ENCODE results near the gene UBE2D1.

The UBE2D1 gene

DNA sequence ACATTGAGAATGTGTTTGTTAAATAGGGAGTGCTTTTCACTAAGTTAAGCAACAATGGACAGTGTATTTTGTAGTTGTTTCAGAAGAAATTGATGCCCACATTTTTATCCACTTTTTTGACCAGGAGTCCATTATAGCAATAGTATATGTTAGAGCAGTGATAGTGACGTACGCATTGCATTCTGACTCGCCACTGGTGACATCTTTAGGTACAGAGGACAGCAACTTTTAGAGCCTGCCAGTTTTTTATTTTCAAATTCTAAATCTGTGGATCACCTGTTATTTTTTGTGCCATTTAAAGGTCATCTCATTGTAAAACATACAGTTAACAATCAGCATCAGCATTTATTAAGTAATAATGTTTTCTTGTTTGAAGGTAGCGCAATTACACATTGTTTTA lies 1.4 kb downstream of the UBE2D1 start:
- TF ChIP-seq, protein P1, sequence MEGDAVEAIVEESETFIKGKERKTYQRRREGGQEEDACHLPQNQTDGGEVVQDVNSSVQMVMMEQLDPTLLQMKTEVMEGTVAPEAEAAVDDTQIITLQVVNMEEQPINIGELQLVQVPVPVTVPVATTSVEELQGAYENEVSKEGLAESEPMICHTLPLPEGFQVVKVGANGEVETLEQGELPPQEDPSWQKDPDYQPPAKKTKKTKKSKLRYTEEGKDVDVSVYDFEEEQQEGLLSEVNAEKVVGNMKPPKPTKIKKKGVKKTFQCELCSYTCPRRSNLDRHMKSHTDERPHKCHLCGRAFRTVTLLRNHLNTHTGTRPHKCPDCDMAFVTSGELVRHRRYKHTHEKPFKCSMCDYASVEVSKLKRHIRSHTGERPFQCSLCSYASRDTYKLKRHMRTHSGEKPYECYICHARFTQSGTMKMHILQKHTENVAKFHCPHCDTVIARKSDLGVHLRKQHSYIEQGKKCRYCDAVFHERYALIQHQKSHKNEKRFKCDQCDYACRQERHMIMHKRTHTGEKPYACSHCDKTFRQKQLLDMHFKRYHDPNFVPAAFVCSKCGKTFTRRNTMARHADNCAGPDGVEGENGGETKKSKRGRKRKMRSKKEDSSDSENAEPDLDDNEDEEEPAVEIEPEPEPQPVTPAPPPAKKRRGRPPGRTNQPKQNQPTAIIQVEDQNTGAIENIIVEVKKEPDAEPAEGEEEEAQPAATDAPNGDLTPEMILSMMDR (IDR thresholded peaks at IDR 0.05): no peak
- TF ChIP-seq ZFX (IDR thresholded peaks at IDR 0.05; ENCODE audit: borderline replicate concordance): no peak
- H3K27ac ChIP-seq: no peak overlapping the region

DNA sequence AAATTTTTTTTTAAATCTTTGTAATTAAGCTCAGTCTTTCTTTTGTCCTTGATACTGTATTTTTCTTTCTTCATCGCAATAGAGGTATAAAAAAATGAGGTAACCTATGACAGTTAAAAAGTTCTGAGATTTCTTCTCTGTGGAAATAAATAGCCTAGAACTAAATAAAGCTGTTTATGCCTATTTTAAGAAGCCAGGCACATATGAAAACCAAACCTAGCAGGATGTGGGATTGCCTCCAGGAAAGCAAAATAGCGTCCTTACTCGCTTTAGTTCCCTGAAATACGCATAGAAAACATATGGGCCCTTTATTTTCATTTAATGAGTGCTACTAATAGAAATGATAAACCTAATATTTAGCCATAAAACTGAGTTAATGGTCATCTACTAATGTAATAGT lies 6.6 kb downstream of the UBE2D1 start:
- H3K27ac ChIP-seq: no peak overlapping the region
- TF ChIP-seq, protein P1 (IDR thresholded peaks at IDR 0.05): no peak
- no peak for TF ChIP-seq ZFX (IDR thresholded peaks at IDR 0.05; ENCODE audit: borderline replicate concordance)

DNA sequence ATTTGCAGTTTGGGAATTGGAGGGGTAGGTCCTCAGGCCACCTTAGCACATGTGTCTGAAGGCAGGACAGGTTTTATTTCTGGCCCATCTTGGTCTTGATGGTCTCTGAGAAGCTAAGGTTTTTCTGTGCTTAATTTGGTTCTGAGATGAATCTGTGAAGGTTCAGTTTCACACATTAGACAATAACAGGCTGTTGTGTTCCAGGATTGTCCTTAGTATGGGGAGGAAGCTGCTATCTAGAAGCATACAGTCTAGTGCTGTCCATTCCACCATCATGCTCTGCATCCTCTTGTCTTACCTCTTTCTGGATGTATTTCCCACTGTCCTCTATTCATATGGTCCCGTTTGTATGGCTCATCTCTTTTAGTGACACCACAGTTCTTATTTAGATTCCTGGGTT lies 7.1 kb downstream of the UBE2D1 start:
- TF ChIP-seq, protein P1 (IDR thresholded peaks at IDR 0.05): no peak
- TF ChIP-seq ZFX (IDR thresholded peaks at IDR 0.05; ENCODE audit: borderline replicate concordance): no peak
- no peak overlapping the region for H3K27ac ChIP-seq

DNA sequence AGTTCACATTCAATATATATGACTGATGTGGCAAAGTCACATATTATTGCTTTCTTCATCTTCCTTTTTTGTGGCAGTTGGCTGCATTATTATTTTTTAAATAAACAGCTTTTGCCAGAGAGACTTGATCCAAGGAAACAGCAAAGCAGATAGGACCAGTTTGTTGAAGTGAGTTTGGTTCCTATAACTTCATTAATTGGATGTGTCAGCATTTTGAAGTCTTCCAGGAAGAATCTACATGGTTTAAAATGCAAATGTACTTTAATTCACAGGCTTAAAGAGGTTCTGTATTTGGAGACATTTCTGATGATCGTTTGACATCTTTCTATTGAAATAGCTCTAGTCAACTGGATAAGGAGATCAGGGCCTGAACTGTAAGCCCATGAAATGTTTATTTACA lies 13.2 kb downstream of the UBE2D1 start:
- no peak overlapping the region for H3K27ac ChIP-seq
- no peak for TF ChIP-seq ZFX (IDR thresholded peaks at IDR 0.05; ENCODE audit: borderline replicate concordance)
- TF ChIP-seq, protein P1 (IDR thresholded peaks at IDR 0.05): no peak

DNA sequence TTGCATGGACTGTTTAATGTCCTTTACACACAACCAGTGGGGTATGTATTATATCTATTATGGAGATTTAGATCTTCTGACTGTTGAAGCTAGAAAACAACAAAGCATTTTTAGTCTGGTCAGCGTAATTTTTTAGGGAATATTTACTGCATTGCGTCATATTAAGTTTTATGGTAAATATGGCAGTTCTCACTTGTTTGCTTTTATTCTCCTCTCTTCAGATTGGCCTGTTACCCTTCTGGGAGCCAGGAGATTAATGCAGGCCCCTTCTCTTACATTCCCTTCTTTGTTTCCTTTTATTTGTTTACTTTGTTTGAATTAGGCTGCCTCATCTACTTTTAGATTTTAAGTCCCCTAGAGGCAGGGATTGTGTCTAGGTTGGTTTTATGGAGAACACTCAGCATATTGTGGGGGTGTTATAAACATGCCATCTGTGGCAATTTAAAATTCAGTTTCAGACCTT lies 13.8 kb downstream of the UBE2D1 start:
- TF ChIP-seq ZFX (IDR thresholded peaks at IDR 0.05; ENCODE audit: borderline replicate concordance): no peak
- TF ChIP-seq, protein P1 (IDR thresholded peaks at IDR 0.05): no peak
- H3K27ac ChIP-seq: no peak overlapping the region

DNA sequence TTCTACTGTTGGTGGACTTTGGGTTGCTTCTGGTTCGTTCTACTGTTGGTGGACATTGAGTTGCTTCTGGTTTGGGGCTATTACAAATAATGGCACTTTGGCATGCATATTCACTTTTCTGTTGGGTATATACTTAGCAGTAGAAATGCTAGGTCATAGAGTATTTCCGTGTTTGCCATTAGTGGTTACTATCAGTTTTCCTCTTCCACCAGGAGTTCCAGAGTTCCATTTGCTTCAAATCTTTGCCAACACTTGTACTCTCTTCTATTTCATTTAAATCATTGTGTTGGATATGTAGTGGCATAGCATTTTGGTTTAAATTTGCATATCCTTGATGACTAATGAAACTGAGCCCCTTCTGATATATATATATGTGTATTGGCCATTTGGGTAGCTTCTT lies 15.2 kb downstream of the UBE2D1 start:
- TF ChIP-seq, protein P1 (IDR thresholded peaks at IDR 0.05): no peak
- no peak for TF ChIP-seq ZFX (IDR thresholded peaks at IDR 0.05; ENCODE audit: borderline replicate concordance)
- H3K27ac ChIP-seq: no peak overlapping the region

DNA sequence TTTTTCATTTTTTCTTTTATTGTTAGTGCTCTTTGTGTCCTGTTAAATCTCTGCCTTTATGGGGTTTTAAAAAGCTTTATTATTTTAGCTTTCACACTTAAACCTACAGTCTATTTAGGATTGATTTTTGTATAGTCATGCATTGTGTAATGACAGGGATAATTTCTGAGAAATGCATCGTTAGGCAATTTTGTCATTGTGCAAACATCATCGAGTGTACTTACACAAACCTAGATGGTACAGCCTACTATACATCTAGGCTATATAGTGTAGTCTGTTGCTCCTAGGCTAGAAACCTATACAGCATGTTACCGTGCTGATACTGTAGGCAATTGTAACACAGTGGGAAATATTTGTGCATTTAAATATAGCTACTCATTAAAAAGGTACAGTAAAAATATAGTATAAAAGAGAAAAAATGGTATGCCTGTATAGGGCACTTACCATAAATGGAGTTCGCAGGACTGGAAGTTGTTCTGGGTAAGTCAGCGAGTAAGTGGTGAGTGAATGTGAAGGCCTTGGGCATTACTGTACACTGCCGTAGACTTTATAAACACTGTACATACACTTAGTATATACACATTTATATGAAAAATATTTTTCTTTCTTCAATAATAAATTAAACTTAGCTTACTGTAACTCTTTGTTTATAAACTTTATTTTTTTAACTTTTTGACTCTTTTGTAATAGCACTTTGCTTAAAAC lies 16.0 kb downstream of the UBE2D1 start:
- no peak overlapping the region for H3K27ac ChIP-seq
- no peak for TF ChIP-seq ZFX (IDR thresholded peaks at IDR 0.05; ENCODE audit: borderline replicate concordance)
- TF ChIP-seq, protein P1 (IDR thresholded peaks at IDR 0.05): no peak

Measured in 22Rv1 (cell line).